Transverse colon (tissue), 4 donors: Measurements from ENCODE around the gene SF3B4. TPM values are rescaled to one million over a fixed set of nuclear protein-coding genes. Genes with fewer than 3 reads are reported as not detected.
A peak's percentile ranks its signal among the peaks of the same experiment; 100 is the strongest.
"Not testable (repeated sequence)": the region's sequence is repeated elsewhere in the genome, so short reads cannot be mapped to it uniquely, and the experiment has no call there.

Experiments used
- DNase-seq: peaks from one replicate; pipeline ENCODE4 v3.0.0-alpha.2; 2019
- H3K27ac ChIP-seq, 4 donors: fragments of 200-600 bp; sonication (generic); 2 replicates each; pipeline ENCODE4 v1.5.1; 2016 to 2018; ENCODE audit warnings: inconsistent platforms in 4 of 4
- H3K27me3 ChIP-seq: fragments of 200-600 bp; sonication (generic); 2 replicates; pipeline ENCODE4 v1.5.1; 2017; ENCODE audit warnings: inconsistent platforms
- H3K36me3 ChIP-seq, 4 donors: fragments of 200-600 bp; sonication (generic); 2 replicates each; pipeline ENCODE4 v1.5.1; 2017 to 2019; ENCODE audit warnings: inconsistent platforms in 4 of 4
- H3K4me1 ChIP-seq, 4 donors: fragments of 200-600 bp; sonication (generic); 2 replicates each; pipeline ENCODE4 v1.5.1; 2017 to 2020; ENCODE audit warnings: inconsistent platforms in 4 of 4
- H3K4me3 ChIP-seq, 4 donors: fragments of 200-600 bp; sonication (generic); 1 replicate in 1 of 4; 2 replicates in 3 of 4; pipeline versions ENCODE4 v1.5.1 to v1.6.1; 2017 to 2019; ENCODE audit warnings: inconsistent platforms in 4 of 4
- H3K9me3 ChIP-seq, 2 donors: fragments of 200-600 bp; sonication (generic); 2 replicates each; pipeline ENCODE4 v1.5.1; 2017 to 2019; ENCODE audit warnings: inconsistent platforms in 2 of 2
- CTCF ChIP-seq, 5 experiments: fragments of 200-600 bp in 3 of 5; fragments of 450-650 bp in 2 of 5; sonication (generic) in 3 of 5; IDR thresholded peaks; 1 replicate in 2 of 5; 2 replicates in 3 of 5; pipeline ENCODE4 v1.5.1; 2016 to 2017; ENCODE audit warnings: antibody characterized with exemption in 5 of 5, inconsistent platforms in 3 of 5, mild to moderate bottlenecking in 2 of 5, moderate library complexity in 1 of 5
- EP300 ChIP-seq: sonication (generic); formaldehyde crosslinking; IDR thresholded peaks from one replicate; pipeline ENCODE4 v1.6.1; 2017; ENCODE audit warnings: antibody characterized with exemption, low read depth
- POLR2A ChIP-seq: fragments of 450-650 bp; IDR thresholded peaks from one replicate; pipeline ENCODE4 v1.6.1; 2016; ENCODE audit warnings: antibody characterized with exemption, mild to moderate bottlenecking, moderate library complexity
- POLR2AphosphoS5 ChIP-seq, 3 donors: sonication (generic); formaldehyde crosslinking; IDR thresholded peaks; one replicate each; pipeline ENCODE4 v1.6.1; 2016; ENCODE audit warnings: antibody characterized with exemption in 3 of 3
- WGBS, 2 donors: methylation state at CpG; one replicate each; pipeline ENCODE4 v1.1.5; 2018; ENCODE audit warnings: low coverage in 1 of 2; 5-methylcytosine and 5-hydroxymethylcytosine counted together
- in situ Hi-C, 4 donors: fragments of 200-750 bp; cut with MboI; loops; one replicate each; pipeline versions ENCODE4 v1.15.0 to v1.15.1; 2017; ENCODE audit warnings: low sequenced_read_pairs in 3 of 4, low pct_ligation_motif_present in 1 of 4, low pct_unique_long_range_greater_than_20kb in 1 of 4
- intact Hi-C: fragments of 100-400 bp; cut with DNase I; formaldehyde crosslinking; loops from one replicate; pipeline ENCODE4 v1.15.1; 2023; ENCODE audit warnings: low total_unique reads
- total RNA-seq, 4 donors: library from RNA; depleted of rRNA; stranded (reverse); fragments of >200 nt; gene quantifications; one replicate each; pipeline ENCODE4 v1.1.0, GENCODE V29; 2016

The SF3B4 gene
- total RNA-seq, 4 donors from 2014 or later = 32.4 to 78.6 (median 46.2) TPM

- DNase-seq = no peak
- Histone ChIP-seq H3K4me3 (no peak overlapping the region), H3K9me3 (no peaks in the 10 kb centered on the region), H3K27ac (peak overlapping the region; percentile 29 to 60 (median 46)), H3K4me1 (peaks cover 0 to 15% (median 0%) of the 10 kb centered on the region in 4 donors), H3K36me3 (peaks cover 0 to 47% (median 21%) of the 10 kb centered on the region in 4 donors), H3K27me3 (no peaks in the 10 kb centered on the region)
- WGBS, 2 donors = 63 to 100% methylated on average over 1 to 2 of the region's 2 CpGs
- in situ Hi-C loops (loop anchor here (5.0 to 25.0 kb wide), 5 partner anchors 82 to 225 kb away; no protein-coding TSS in a partner anchor), intact Hi-C loops (loop anchor here (2.0 to 5.0 kb wide), 3 partner anchors 48 to 225 kb away; partner anchors contain the start of gene OTUD7B)
- no peak for TF ChIP-seq EP300
These were observed 35.1 kb upstream of the SF3B4 start for GRCh38 chr1:149962736-149963135.

GRCh38 chr1:149962039-149962647, 34.5 kb upstream of the SF3B4 start:
- 17 to 20% methylated on average over 3 of the region's 3 CpGs for WGBS, 2 donors
- in situ Hi-C loops = loop anchor here (5.0 to 25.0 kb wide), 5 partner anchors 83 to 225 kb away; no protein-coding TSS in a partner anchor

GRCh38 chr1:149957548-149957947, 29.9 kb upstream of the SF3B4 start:
- H3K36me3 ChIP-seq = peaks cover 0 to 20% (median 9%) of the 10 kb centered on the region in 4 donors
- H3K27me3 ChIP-seq, DNase-seq, H3K4me1 ChIP-seq, H3K9me3 ChIP-seq, H3K4me3 ChIP-seq, H3K27ac ChIP-seq, intact Hi-C loops: not testable (repeated sequence)
- 96 to 100% methylated on average over 7 to 14 of the region's 14 CpGs for WGBS, 2 donors
- in situ Hi-C loops = loop anchor here in 2 of 4 donors (25.0 kb wide), 1 partner anchor 230 kb away; no protein-coding TSS in a partner anchor

More at GRCh38 chr1:149962039-149962647, 34.5 kb upstream of the SF3B4 start:
- peak overlapping the region; percentile 29 to 60 (median 46) for H3K27ac ChIP-seq
- intact Hi-C loops = loop anchor here (2.0 to 5.0 kb wide), 3 partner anchors 49 to 225 kb away; partner anchors contain the start of gene OTUD7B
- H3K4me3 ChIP-seq = no peak overlapping the region
- peak; percentile 57 for DNase-seq
- peaks cover 0 to 44% (median 22%) of the 10 kb centered on the region in 4 donors for H3K36me3 ChIP-seq
- TF ChIP-seq POLR2AphosphoS5 (IDR thresholded peaks at IDR 0.05) = peak in 1 of 3 donors; percentile 19
- peak; percentile 75 to 90 (median 80) for TF ChIP-seq CTCF (IDR thresholded peaks at IDR 0.05)
- TF ChIP-seq POLR2A = no peak
- H3K4me1 ChIP-seq = peaks cover 0 to 15% (median 0%) of the 10 kb centered on the region in 4 donors
- H3K9me3 ChIP-seq = no peaks in the 10 kb centered on the region
- no peaks in the 10 kb centered on the region for H3K27me3 ChIP-seq

- no peaks in the 10 kb centered on the region for H3K27me3 ChIP-seq
- no peak overlapping the region for H3K27ac ChIP-seq
- H3K9me3 ChIP-seq = no peaks in the 10 kb centered on the region
- peaks cover 0 to 28% (median 10%) of the 10 kb centered on the region in 4 donors for H3K36me3 ChIP-seq
- WGBS, 2 donors = 88% methylated on average over 6 of the region's 6 CpGs; no CpG with 5 or more reads in 1 of the 2 donors
- TF ChIP-seq POLR2A (no peak), POLR2AphosphoS5 (IDR thresholded peaks at IDR 0.05) (no peak), EP300 (no peak), CTCF (IDR thresholded peaks at IDR 0.05) (no peak)
- intact Hi-C loops = no loop called here
- H3K4me3 ChIP-seq = no peak overlapping the region
- H3K4me1 ChIP-seq = no peaks in the 10 kb centered on the region
- in situ Hi-C loops = loop anchor here in 2 of 4 donors (25.0 kb wide), 1 partner anchor 237 kb away; no protein-coding TSS in a partner anchor
- no peak for DNase-seq
These were observed 22.3 kb upstream of the SF3B4 start for GRCh38 chr1:149949911-149950310.

GRCh38 chr1:149945206-149945605, 17.6 kb upstream of the SF3B4 start:
- no peak for TF ChIP-seq POLR2AphosphoS5 (IDR thresholded peaks at IDR 0.05)
- TF ChIP-seq EP300 = no peak
- no peak for TF ChIP-seq CTCF (IDR thresholded peaks at IDR 0.05)
- no peak for TF ChIP-seq POLR2A
- peaks cover 0 to 31% (median 9%) of the 10 kb centered on the region in 4 donors for H3K36me3 ChIP-seq
- H3K4me1 ChIP-seq = peaks cover 6 to 31% (median 7%) of the 10 kb centered on the region in 4 donors
- no peak for DNase-seq
- H3K4me3 ChIP-seq = no peak overlapping the region
- intact Hi-C loops (no loop called here), in situ Hi-C loops (no loop called here)
- H3K27ac ChIP-seq = no peak overlapping the region
- no peaks in the 10 kb centered on the region for H3K9me3 ChIP-seq
- WGBS, 2 donors = 90 to 100% methylated on average over 3 to 4 of the region's 4 CpGs
- H3K27me3 ChIP-seq = no peaks in the 10 kb centered on the region
